A673 (cell line): ENCODE measurements around the gene CENPV.

Experiments
- EZH2 ChIP-seq: fragments of 200-600 bp; sonication (generic); IDR thresholded peaks from 2 replicates; pipeline ENCODE4 v1.6.1; 2017; ENCODE audit warnings: borderline replicate concordance, low read depth, mild to moderate bottlenecking, mixed read lengths, antibody characterized with exemption, low read length; ENCODE audit not compliant: poor library complexity, severe bottlenecking
- TF ChIP-seq, protein P1 (sequence below): fragments of 300-800, 200-600 bp; sonication (generic); conservative IDR thresholded peaks from 2 replicates; pipeline ENCODE4 v1.5.1; 2017; ENCODE audit warnings: low read depth, mild to moderate bottlenecking, antibody characterized with exemption, low read length, moderate library complexity, mixed read lengths

DNA sequence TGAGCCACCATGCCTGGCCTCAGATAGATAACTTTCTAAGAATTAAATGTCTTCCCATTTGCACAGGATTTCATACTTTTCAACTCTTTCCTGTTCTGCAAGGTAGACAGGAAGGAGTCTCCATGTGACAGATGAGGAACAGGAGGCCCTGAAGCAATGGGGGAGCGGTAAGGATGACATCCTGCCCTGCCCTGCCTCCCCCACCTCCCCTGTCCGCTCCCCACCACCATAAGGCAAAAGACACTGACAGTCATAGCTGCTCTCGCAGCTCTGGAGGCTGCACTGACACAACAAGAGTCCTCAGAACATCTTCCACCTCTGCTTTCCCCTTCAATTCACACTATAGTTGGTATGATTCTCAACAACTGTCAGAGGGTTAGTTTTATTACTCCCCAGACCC lies 9.7 kb downstream of the CENPV start:
- TF ChIP-seq, protein P1, sequence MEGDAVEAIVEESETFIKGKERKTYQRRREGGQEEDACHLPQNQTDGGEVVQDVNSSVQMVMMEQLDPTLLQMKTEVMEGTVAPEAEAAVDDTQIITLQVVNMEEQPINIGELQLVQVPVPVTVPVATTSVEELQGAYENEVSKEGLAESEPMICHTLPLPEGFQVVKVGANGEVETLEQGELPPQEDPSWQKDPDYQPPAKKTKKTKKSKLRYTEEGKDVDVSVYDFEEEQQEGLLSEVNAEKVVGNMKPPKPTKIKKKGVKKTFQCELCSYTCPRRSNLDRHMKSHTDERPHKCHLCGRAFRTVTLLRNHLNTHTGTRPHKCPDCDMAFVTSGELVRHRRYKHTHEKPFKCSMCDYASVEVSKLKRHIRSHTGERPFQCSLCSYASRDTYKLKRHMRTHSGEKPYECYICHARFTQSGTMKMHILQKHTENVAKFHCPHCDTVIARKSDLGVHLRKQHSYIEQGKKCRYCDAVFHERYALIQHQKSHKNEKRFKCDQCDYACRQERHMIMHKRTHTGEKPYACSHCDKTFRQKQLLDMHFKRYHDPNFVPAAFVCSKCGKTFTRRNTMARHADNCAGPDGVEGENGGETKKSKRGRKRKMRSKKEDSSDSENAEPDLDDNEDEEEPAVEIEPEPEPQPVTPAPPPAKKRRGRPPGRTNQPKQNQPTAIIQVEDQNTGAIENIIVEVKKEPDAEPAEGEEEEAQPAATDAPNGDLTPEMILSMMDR: no peak
- no peak for TF ChIP-seq EZH2
